ENCODE results near the gene MYOCOS.

Gene MYOCOS

GRCh38 chr1:171641076-171641864, 19.2 kb downstream of the MYOCOS start:
- H3K27ac ChIP-seq (ENCODE audit: low read depth, low read length) = no peak overlapping the region
- H3K4me1 ChIP-seq (ENCODE audit: control insufficient read depth in 1 of 2, insufficient read depth in 2 of 2, low read length in 2 of 2) = peaks cover 8% of the 10 kb centered on the region in 2 donors
- no peaks in the 10 kb centered on the region for H3K27me3 ChIP-seq (ENCODE audit: control insufficient read depth in 1 of 2, insufficient read depth in 2 of 2, low read length in 2 of 2)
- H3K4me3 ChIP-seq (ENCODE audit: low read depth in 1 of 2, low read length in 2 of 2) = no peak overlapping the region
- no peak overlapping the region for H3K9ac ChIP-seq (ENCODE audit: low read depth in 1 of 2, low read length in 2 of 2)
- H3K36me3 ChIP-seq (ENCODE audit: control insufficient read depth in 1 of 2, insufficient read depth in 2 of 2, low read length in 2 of 2) = no peaks in the 10 kb centered on the region
- no peaks in the 10 kb centered on the region for H3K9me3 ChIP-seq (ENCODE audit: control insufficient read depth in 1 of 2, low read length in 2 of 2)

- H3K9ac ChIP-seq (ENCODE audit: low read depth in 1 of 2, low read length in 2 of 2) = no peak overlapping the region
- no peaks in the 10 kb centered on the region for H3K36me3 ChIP-seq (ENCODE audit: control insufficient read depth in 1 of 2, insufficient read depth in 2 of 2, low read length in 2 of 2)
- no peak overlapping the region for H3K4me3 ChIP-seq (ENCODE audit: low read depth in 1 of 2, low read length in 2 of 2)
- peaks cover 8% of the 10 kb centered on the region in 2 donors for H3K4me1 ChIP-seq (ENCODE audit: control insufficient read depth in 1 of 2, insufficient read depth in 2 of 2, low read length in 2 of 2)
- no peaks in the 10 kb centered on the region for H3K27me3 ChIP-seq (ENCODE audit: control insufficient read depth in 1 of 2, insufficient read depth in 2 of 2, low read length in 2 of 2)
- no peaks in the 10 kb centered on the region for H3K9me3 ChIP-seq (ENCODE audit: control insufficient read depth in 1 of 2, low read length in 2 of 2)
- H3K27ac ChIP-seq (ENCODE audit: low read depth, low read length) = no peak overlapping the region
These were observed 20.2 kb downstream of the MYOCOS start for GRCh38 chr1:171642197-171642596.

GRCh38 chr1:171643156-171643555, 21.1 kb downstream of the MYOCOS start:
- no peaks in the 10 kb centered on the region for H3K27me3 ChIP-seq (ENCODE audit: control insufficient read depth in 1 of 2, insufficient read depth in 2 of 2, low read length in 2 of 2)
- no peak overlapping the region for H3K9ac ChIP-seq (ENCODE audit: low read depth in 1 of 2, low read length in 2 of 2)
- H3K4me1 ChIP-seq (ENCODE audit: control insufficient read depth in 1 of 2, insufficient read depth in 2 of 2, low read length in 2 of 2) = peaks cover 8% of the 10 kb centered on the region in 2 donors
- no peak overlapping the region for H3K4me3 ChIP-seq (ENCODE audit: low read depth in 1 of 2, low read length in 2 of 2)
- no peaks in the 10 kb centered on the region for H3K9me3 ChIP-seq (ENCODE audit: control insufficient read depth in 1 of 2, low read length in 2 of 2)
- H3K27ac ChIP-seq (ENCODE audit: low read depth, low read length) = no peak overlapping the region
- no peaks in the 10 kb centered on the region for H3K36me3 ChIP-seq (ENCODE audit: control insufficient read depth in 1 of 2, insufficient read depth in 2 of 2, low read length in 2 of 2)

GRCh38 chr1:171644805-171645483, 22.9 kb downstream of the MYOCOS start:
- peak overlapping the region in 1 of 2 donors; percentile 33 for H3K4me3 ChIP-seq (ENCODE audit: low read depth in 1 of 2, low read length in 2 of 2)
- H3K27me3 ChIP-seq (ENCODE audit: control insufficient read depth in 1 of 2, insufficient read depth in 2 of 2, low read length in 2 of 2) = no peaks in the 10 kb centered on the region
- peak overlapping the region in 1 of 2 donors; percentile 11 for H3K9ac ChIP-seq (ENCODE audit: low read depth in 1 of 2, low read length in 2 of 2)
- no peaks in the 10 kb centered on the region for H3K36me3 ChIP-seq (ENCODE audit: control insufficient read depth in 1 of 2, insufficient read depth in 2 of 2, low read length in 2 of 2)
- H3K4me1 ChIP-seq (ENCODE audit: control insufficient read depth in 1 of 2, insufficient read depth in 2 of 2, low read length in 2 of 2) = peaks cover 8% of the 10 kb centered on the region in 2 donors
- H3K9me3 ChIP-seq (ENCODE audit: control insufficient read depth in 1 of 2, low read length in 2 of 2) = no peaks in the 10 kb centered on the region
- H3K27ac ChIP-seq (ENCODE audit: low read depth, low read length) = no peak overlapping the region

GRCh38 chr1:171645553-171646248, 23.7 kb downstream of the MYOCOS start:
- no peaks in the 10 kb centered on the region for H3K36me3 ChIP-seq (ENCODE audit: control insufficient read depth in 1 of 2, insufficient read depth in 2 of 2, low read length in 2 of 2)
- H3K4me1 ChIP-seq (ENCODE audit: control insufficient read depth in 1 of 2, insufficient read depth in 2 of 2, low read length in 2 of 2) = peaks cover 8% of the 10 kb centered on the region in 2 donors
- H3K4me3 ChIP-seq (ENCODE audit: low read depth in 1 of 2, low read length in 2 of 2) = no peak overlapping the region
- H3K27me3 ChIP-seq (ENCODE audit: control insufficient read depth in 1 of 2, insufficient read depth in 2 of 2, low read length in 2 of 2) = no peaks in the 10 kb centered on the region
- no peaks in the 10 kb centered on the region for H3K9me3 ChIP-seq (ENCODE audit: control insufficient read depth in 1 of 2, low read length in 2 of 2)
- H3K27ac ChIP-seq (ENCODE audit: low read depth, low read length) = no peak overlapping the region
- H3K9ac ChIP-seq (ENCODE audit: low read depth in 1 of 2, low read length in 2 of 2) = no peak overlapping the region

GRCh38 chr1:171646249-171646560, 24.2 kb downstream of the MYOCOS start:
- Histone ChIP-seq H3K27ac (ENCODE audit: low read depth, low read length) (no peak overlapping the region), H3K4me3 (ENCODE audit: low read depth in 1 of 2, low read length in 2 of 2) (no peak overlapping the region), H3K9ac (ENCODE audit: low read depth in 1 of 2, low read length in 2 of 2) (no peak overlapping the region)

GRCh38 chr1:171652234-171652822, 30.3 kb downstream of the MYOCOS start, which contains the start of gene MYOC:
MYOC (minus strand) TSS chr1:171652688; CDS start chr1:171652611, 77 bp downstream.
- Histone ChIP-seq H3K4me3 (ENCODE audit: low read depth in 1 of 2, low read length in 2 of 2) (no peak within 1 kb of the TSS), H3K27me3 (ENCODE audit: control insufficient read depth in 1 of 2, insufficient read depth in 2 of 2, low read length in 2 of 2) (no peaks in the 10 kb centered on the region), H3K27ac (ENCODE audit: low read depth, low read length) (no peak within 1 kb of the TSS), H3K4me1 (ENCODE audit: control insufficient read depth in 1 of 2, insufficient read depth in 2 of 2, low read length in 2 of 2) (peaks cover 5% of the 10 kb centered on the region in 2 donors), H3K9me3 (ENCODE audit: control insufficient read depth in 1 of 2, low read length in 2 of 2) (no peaks in the 10 kb centered on the region), H3K9ac (ENCODE audit: low read depth in 1 of 2, low read length in 2 of 2) (no peak within 1 kb of the TSS), H3K36me3 (ENCODE audit: control insufficient read depth in 1 of 2, insufficient read depth in 2 of 2, low read length in 2 of 2) (no peaks in the 10 kb centered on the region)

More at GRCh38 chr1:171646249-171646560, 24.2 kb downstream of the MYOCOS start:
- peaks cover 8% of the 10 kb centered on the region in 2 donors for H3K4me1 ChIP-seq (ENCODE audit: control insufficient read depth in 1 of 2, insufficient read depth in 2 of 2, low read length in 2 of 2)
- no peaks in the 10 kb centered on the region for H3K9me3 ChIP-seq (ENCODE audit: control insufficient read depth in 1 of 2, low read length in 2 of 2)
- H3K27me3 ChIP-seq (ENCODE audit: control insufficient read depth in 1 of 2, insufficient read depth in 2 of 2, low read length in 2 of 2) = no peaks in the 10 kb centered on the region
- H3K36me3 ChIP-seq (ENCODE audit: control insufficient read depth in 1 of 2, insufficient read depth in 2 of 2, low read length in 2 of 2) = no peaks in the 10 kb centered on the region

GRCh38 chr1:171653796-171654195, 31.8 kb downstream of the MYOCOS start:
- no peak overlapping the region for H3K9ac ChIP-seq (ENCODE audit: low read depth in 1 of 2, low read length in 2 of 2)
- H3K27ac ChIP-seq (ENCODE audit: low read depth, low read length) = peak overlapping the region; percentile 26
- H3K4me1 ChIP-seq (ENCODE audit: control insufficient read depth in 1 of 2, insufficient read depth in 2 of 2, low read length in 2 of 2) = peaks cover 5% of the 10 kb centered on the region in 2 donors
- H3K9me3 ChIP-seq (ENCODE audit: control insufficient read depth in 1 of 2, low read length in 2 of 2) = no peaks in the 10 kb centered on the region
- no peaks in the 10 kb centered on the region for H3K36me3 ChIP-seq (ENCODE audit: control insufficient read depth in 1 of 2, insufficient read depth in 2 of 2, low read length in 2 of 2)
- H3K27me3 ChIP-seq (ENCODE audit: control insufficient read depth in 1 of 2, insufficient read depth in 2 of 2, low read length in 2 of 2) = no peaks in the 10 kb centered on the region
- H3K4me3 ChIP-seq (ENCODE audit: low read depth in 1 of 2, low read length in 2 of 2) = no peak overlapping the region

- H3K9me3 ChIP-seq (ENCODE audit: control insufficient read depth in 1 of 2, low read length in 2 of 2) = no peaks in the 10 kb centered on the region
- no peaks in the 10 kb centered on the region for H3K27me3 ChIP-seq (ENCODE audit: control insufficient read depth in 1 of 2, insufficient read depth in 2 of 2, low read length in 2 of 2)
- H3K4me3 ChIP-seq (ENCODE audit: low read depth in 1 of 2, low read length in 2 of 2) = no peak overlapping the region
- no peaks in the 10 kb centered on the region for H3K36me3 ChIP-seq (ENCODE audit: control insufficient read depth in 1 of 2, insufficient read depth in 2 of 2, low read length in 2 of 2)
- no peak overlapping the region for H3K9ac ChIP-seq (ENCODE audit: low read depth in 1 of 2, low read length in 2 of 2)
- H3K4me1 ChIP-seq (ENCODE audit: control insufficient read depth in 1 of 2, insufficient read depth in 2 of 2, low read length in 2 of 2) = peaks cover 5% of the 10 kb centered on the region in 2 donors
- peak overlapping the region; percentile 26 for H3K27ac ChIP-seq (ENCODE audit: low read depth, low read length)
These were observed 32.3 kb downstream of the MYOCOS start for GRCh38 chr1:171654201-171654941.

Data from duodenal mucosa (tissue), 2 donors.